ENCODE data around the gene ATP1A1.

GRCh38 chr1:116361648-116362047, 11.4 kb upstream of the ATP1A1 start:
- TF ChIP-seq EZH2 (IDR thresholded peaks at IDR 0.05; ENCODE audit: borderline replicate concordance, low read length): no peak
- no peak for TF ChIP-seq CTCF (IDR thresholded peaks at IDR 0.05; ENCODE audit: low read length)
